Left lung (tissue), 10 donors: ENCODE measurements around the gene TFPT. TPM values are rescaled to one million over a fixed set of nuclear protein-coding genes. Genes with fewer than 3 reads are reported as not detected.
A peak's percentile ranks its signal among the peaks of the same experiment; 100 is the strongest.

ENCODE experiments used
- ATAC-seq: fragments of 200-7000 bp; cut with Tn5 transposase; one replicate; pipeline ENCODE4 v1.9.1; 2020; ENCODE audit warnings: moderate library complexity
- DNase-seq, 4 donors: peaks; one replicate each; pipeline ENCODE4 v3.0.0-alpha.2; 2013 to 2020
- H3K27ac ChIP-seq, 2 donors: fragments of 200-600 bp; sonication (generic) in 1 of 2; one replicate each; pipeline versions ENCODE4 v1.5.0 to v1.8.0; 2020 to 2021
- H3K27me3 ChIP-seq, 2 donors: fragments of 200-600 bp; sonication (generic) in 1 of 2; one replicate each; pipeline versions ENCODE4 v1.5.0 to v1.8.0; 2020 to 2021
- H3K36me3 ChIP-seq, 2 donors: fragments of 200-600 bp; sonication (generic) in 1 of 2; one replicate each; pipeline versions ENCODE4 v1.5.0 to v1.8.0; 2020 to 2021
- H3K4me1 ChIP-seq, 2 donors: fragments of 200-600 bp; one replicate each; pipeline ENCODE4 v1.8.0; 2021
- H3K4me3 ChIP-seq, 2 donors: fragments of 200-600 bp; sonication (generic) in 1 of 2; one replicate each; pipeline versions ENCODE4 v1.5.0 to v1.8.0; 2020 to 2021; ENCODE audit warnings: mild to moderate bottlenecking in 1 of 2
- H3K9me3 ChIP-seq, 2 donors: fragments of 200-600 bp; sonication (generic) in 1 of 2; one replicate each; pipeline versions ENCODE4 v1.5.0 to v1.8.0; 2020 to 2021
- CTCF ChIP-seq, 2 donors: fragments of 200-600 bp; sonication (generic) in 1 of 2; IDR thresholded peaks; one replicate each; pipeline versions ENCODE4 v1.5.0 to v1.8.0; 2021; ENCODE audit warnings: antibody characterized with exemption in 2 of 2
- intact Hi-C, 2 donors: fragments of 100-400 bp; cut with DNase I; formaldehyde crosslinking; loops; one replicate each; pipeline versions ENCODE4 v1.11.2 to v1.14.2; 2022
- polyA plus RNA-seq, 6 donors: library from polyadenylated mRNA; unstranded; fragments of 120-200 nt; gene quantifications; one replicate each; pipeline ENCODE4 v1.2.1, GENCODE V29; 2013; ENCODE audit not compliant: insufficient read length in 6 of 6
- total RNA-seq, 2 donors: library from RNA; stranded (reverse); fragmentation: NEBNext Ultra II Directional; extraction: Animal tissue kit (Norgen Biotek cat#: 25700); gene quantifications; one replicate each; pipeline ENCODE4 v1.2.1, GENCODE V29; 2021
- donor health status: DM: no; HTN: yes; CAD: no.
- donor health status: DM: no; HTN: no; CAD: no.

TFPT gene
- total and polyA plus RNA-seq, 8 donors, result 14.3 to 19.9 (median 18.6) TPM

GRCh38 chr19:54136864-54137698 is 21.6 kb upstream of the TFPT start:
- Histone ChIP-seq H3K4me1 (peaks cover 17 to 52% of the 10 kb centered on the region in 2 donors), H3K36me3 (peaks cover 0 to 20% of the 10 kb centered on the region in 2 donors), H3K27me3 (no peaks in the 10 kb centered on the region), H3K9me3 (no peaks in the 10 kb centered on the region), H3K27ac (peak overlapping the region in 1 of 2 donors; percentile 92), H3K4me3 (peak overlapping the region; percentile 94 to 99)
- intact Hi-C loops, result no loop called here
- DNase-seq, result peak; percentile 98 to 100 (median 100)
- TF ChIP-seq CTCF (IDR thresholded peaks at IDR 0.05), result no peak
- ATAC-seq, result peak; percentile 89

GRCh38 chr19:54136086-54136863 is 20.8 kb upstream of the TFPT start:
- H3K4me3 ChIP-seq, result peak overlapping the region; percentile 28 to 99
- intact Hi-C loops, result no loop called here

GRCh38 chr19:54133957-54134590 is 18.6 kb upstream of the TFPT start:
- DNase-seq, result no peak
- no peaks in the 10 kb centered on the region for H3K9me3 ChIP-seq
- H3K27me3 ChIP-seq, result no peaks in the 10 kb centered on the region
- H3K27ac ChIP-seq, result no peak overlapping the region
- intact Hi-C loops, result no loop called here
- no peak for ATAC-seq
- peaks cover 9 to 25% of the 10 kb centered on the region in 2 donors for H3K4me1 ChIP-seq
- no peak overlapping the region for H3K4me3 ChIP-seq
- no peak for TF ChIP-seq CTCF (IDR thresholded peaks at IDR 0.05)
- H3K36me3 ChIP-seq, result peaks cover 0 to 37% of the 10 kb centered on the region in 2 donors

More at GRCh38 chr19:54136086-54136863, 20.8 kb upstream of the TFPT start:
- Histone ChIP-seq H3K9me3 (no peaks in the 10 kb centered on the region), H3K27ac (peak overlapping the region in 1 of 2 donors; percentile 92), H3K27me3 (no peaks in the 10 kb centered on the region), H3K36me3 (peaks cover 0 to 28% of the 10 kb centered on the region in 2 donors), H3K4me1 (peaks cover 17 to 47% of the 10 kb centered on the region in 2 donors)
- no peak for TF ChIP-seq CTCF (IDR thresholded peaks at IDR 0.05)
- ATAC-seq, result no peak
- peak in 1 of 4 donors; percentile 73 for DNase-seq

GRCh38 chr19:54133312-54133956 is 18.0 kb upstream of the TFPT start:
- Histone ChIP-seq H3K27me3 (no peaks in the 10 kb centered on the region), H3K4me1 (peaks cover 6 to 19% of the 10 kb centered on the region in 2 donors), H3K4me3 (no peak overlapping the region), H3K27ac (no peak overlapping the region), H3K9me3 (no peaks in the 10 kb centered on the region), H3K36me3 (peaks cover 0 to 43% of the 10 kb centered on the region in 2 donors)
- ATAC-seq (no peak), DNase-seq (peak in 1 of 4 donors; percentile 44)
- TF ChIP-seq CTCF (IDR thresholded peaks at IDR 0.05), result no peak
- intact Hi-C loops, result no loop called here
